GM10266 (cell line): ENCODE measurements around the gene NPAS3.

Experiments
- DNase-seq: peaks from one replicate; pipeline ENCODE4 v3.0.0; 2012; ENCODE audit errors: extremely low spot score
- CTCF ChIP-seq: IDR thresholded peaks from 2 replicates; pipeline ENCODE4 v1.5.1; 2012; ENCODE audit warnings: mild to moderate bottlenecking, low read depth; ENCODE audit not compliant: control insufficient read depth, insufficient read depth; ENCODE audit errors: missing control alignments

NPAS3 gene

DNA sequence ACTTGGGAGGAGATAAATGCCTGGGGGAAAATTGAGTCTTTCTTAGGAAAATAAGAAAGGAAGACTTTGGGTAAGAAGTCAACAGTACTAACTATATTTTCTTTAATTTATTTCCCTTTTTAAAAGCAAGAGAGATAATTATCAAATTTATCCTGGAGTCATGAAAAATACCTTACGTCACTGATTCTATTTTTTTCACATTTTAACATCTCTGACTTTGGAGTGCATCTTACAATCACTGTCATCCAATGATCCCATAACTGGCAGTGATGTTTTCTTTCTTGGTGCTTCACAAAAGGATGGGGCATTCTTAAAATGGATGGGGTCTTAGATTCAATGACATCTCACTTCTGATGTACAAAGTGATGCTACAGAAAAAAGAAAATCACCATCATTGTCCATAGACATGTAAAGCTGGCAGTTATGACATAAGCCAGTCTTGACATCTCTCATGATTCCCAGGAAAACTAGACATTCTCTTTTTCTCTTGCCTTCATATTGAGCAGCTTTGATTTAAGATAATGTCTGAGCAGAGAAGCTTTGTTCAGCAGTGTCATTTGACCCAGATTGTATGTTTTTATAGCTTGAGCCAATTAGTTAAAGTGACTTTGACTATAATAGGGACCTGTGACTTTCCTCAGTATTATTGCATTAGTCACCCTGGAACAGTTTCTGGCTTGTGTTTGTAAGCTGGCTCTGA is 776.0 kb downstream of the NPAS3 start:
- no peak for TF ChIP-seq CTCF
- DNase-seq = no peak

GRCh38 chr14:33715227-33715528 is 776.5 kb downstream of the NPAS3 start:
- DNase-seq = no peak
- TF ChIP-seq CTCF = no peak

- no peak for TF ChIP-seq CTCF
- DNase-seq = no peak
Observed at GRCh38 chr14:33716921-33717320, 778.2 kb downstream of the NPAS3 start.

- TF ChIP-seq CTCF = no peak
Observed at GRCh38 chr14:33717866-33718265, 779.2 kb downstream of the NPAS3 start.

GRCh38 chr14:33720284-33720787 is 781.7 kb downstream of the NPAS3 start:
- no peak for DNase-seq
- TF ChIP-seq CTCF = no peak

More at GRCh38 chr14:33717866-33718265, 779.2 kb downstream of the NPAS3 start:
- DNase-seq = no peak

- no peak for DNase-seq
- TF ChIP-seq CTCF = no peak
Observed at GRCh38 chr14:33726685-33727084, 788.0 kb downstream of the NPAS3 start.

DNA sequence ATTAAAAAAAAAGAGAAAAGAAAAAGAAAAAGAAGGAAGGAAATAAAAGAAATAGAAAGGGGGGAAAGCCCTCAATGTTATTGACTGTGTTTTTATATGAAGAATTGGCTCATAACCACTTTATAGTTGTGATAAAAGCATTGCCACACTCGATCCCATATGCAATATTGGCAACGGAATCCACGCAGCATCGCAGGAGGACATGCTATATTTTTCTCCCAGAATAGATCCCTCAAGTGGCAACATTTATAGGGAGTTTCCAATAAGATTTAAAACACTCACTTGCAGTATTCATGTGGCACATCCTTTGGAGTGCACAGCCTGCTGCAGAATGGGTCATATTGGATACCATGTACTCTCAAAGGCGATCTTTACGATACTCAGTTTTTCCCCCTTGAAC is 788.9 kb downstream of the NPAS3 start:
- DNase-seq = no peak
- no peak for TF ChIP-seq CTCF
